A549 (cell line): ENCODE data around the gene IVD. TPM values are rescaled to one million over a fixed set of nuclear protein-coding genes. Genes with fewer than 3 reads are reported as not detected.

Experiments used
- ATAC-seq, 2 experiments: fragments of 200-7000 bp in 1 of 2; fragments of >200 bp in 1 of 2; cut with Nextera tagmentation in 1 of 2; cut with Tn5 transposase in 1 of 2; 3 replicates each; pipeline versions ENCODE4 v1.8.0 to v1.9.1; 2018 to 2020; ENCODE audit warnings: mild to moderate bottlenecking in 1 of 2, moderate library complexity in 1 of 2
- CTCF ChIA-PET: fragments of 300-600 bp; sonication (Branson Sonifier 250); formaldehyde crosslinking; extraction: SDS; loops from one replicate; lab custom pipeline; 2021; ENCODE audit warnings: antibody characterized with exemption, inconsistent platforms; lab: Yijun Ruan, JAX
- POLR2A ChIA-PET: fragments of 350-600 bp; formaldehyde crosslinking; extraction: SDS; loops from one replicate; lab custom pipeline; 2021; ENCODE audit warnings: antibody characterized with exemption, inconsistent platforms; lab: Yijun Ruan, JAX
- DNase-seq, 2 experiments: peaks; one replicate each; pipeline versions ENCODE4 v3.0.0 to v3.0.0-alpha.2; 2011 to 2016; ENCODE audit warnings: low read depth in 1 of 2, low spot score in 1 of 2
- FAIRE-seq: peaks from 2 replicates; lab custom pipeline; 2011; peaks lifted over from hg19 to GRCh38; lab: Jason Lieb, UNC
- H3K27ac ChIP-seq, 2 experiments: fragments of >200 bp; sonication (Bioruptor Twin); formaldehyde crosslinking; 3 replicates each; pipeline ENCODE4 v1.5.1; 2016 to 2017
- H3K4me1 ChIP-seq: fragments of >200 bp; sonication (Bioruptor Twin); formaldehyde crosslinking; 3 replicates; pipeline ENCODE4 v1.6.1; 2016
- H3K4me2 ChIP-seq: fragments of >200 bp; sonication (Bioruptor Twin); formaldehyde crosslinking; 3 replicates; pipeline ENCODE4 v1.6.1; 2016
- H3K4me3 ChIP-seq: fragments of >200 bp; sonication (Bioruptor Twin); formaldehyde crosslinking; 3 replicates; pipeline ENCODE4 v1.5.1; 2016
- H3K9me3 ChIP-seq: fragments of >200 bp; sonication (Bioruptor Twin); formaldehyde crosslinking; 3 replicates; pipeline ENCODE4 v1.6.1; 2016
- BCL3 ChIP-seq: fragments of >200 bp; sonication (Bioruptor Twin); formaldehyde crosslinking; IDR thresholded peaks from 3 replicates; pipeline ENCODE4 v1.6.1; 2016
- BHLHE40 ChIP-seq: IDR thresholded peaks from 2 replicates; pipeline ENCODE4 v1.6.1; 2012; ENCODE audit warnings: low read depth, low read length, inconsistent platforms
- CBX2 ChIP-seq: fragments of 200-600 bp; sonication (generic); IDR thresholded peaks from 2 replicates; pipeline ENCODE4 v1.6.1; 2016; ENCODE audit warnings: low read depth, mild to moderate bottlenecking, borderline replicate concordance
- CEBPB ChIP-seq, 2 experiments: fragments of >200 bp in 1 of 2; sonication (Bioruptor Twin) in 1 of 2; formaldehyde crosslinking in 1 of 2; IDR thresholded peaks; 2 replicates each; pipeline ENCODE4 v1.6.1; 2012 to 2016
- CHD2 ChIP-seq: fragments of 150-350 bp; IDR thresholded peaks from 2 replicates; pipeline ENCODE4 v1.6.1; 2014; ENCODE audit warnings: low read length; ENCODE audit not compliant: partially characterized antibody
- CTCF ChIP-seq: fragments of >200 bp; sonication (Bioruptor Twin); formaldehyde crosslinking; IDR thresholded peaks from 3 replicates; pipeline ENCODE4 v1.5.1; 2016
- EP300 ChIP-seq, 2 experiments: fragments of >200 bp; sonication (Bioruptor Twin); formaldehyde crosslinking; IDR thresholded peaks; 2 replicates in 1 of 2; 3 replicates in 1 of 2; pipeline ENCODE4 v1.6.1; 2016 to 2017
- HES2 ChIP-seq: fragments of >200 bp; sonication (Bioruptor Twin); formaldehyde crosslinking; IDR thresholded peaks from 2 replicates; pipeline ENCODE4 v1.6.1; 2016
- HOXB5 ChIP-seq: fragments of 250-450 bp; sonication (Bioruptor Pico); IDR thresholded peaks from 2 replicates; pipeline ENCODE4 v1.5.0; 2020; ENCODE audit warnings: mild to moderate bottlenecking, moderate library complexity
- MAX ChIP-seq: IDR thresholded peaks from 2 replicates; pipeline ENCODE4 v1.6.1; 2012
- PBX3 ChIP-seq: IDR thresholded peaks from 2 replicates; pipeline ENCODE4 v1.6.1; 2012
- POLR2A ChIP-seq: IDR thresholded peaks from 2 replicates; pipeline ENCODE4 v1.6.1; 2012; ENCODE audit warnings: mild to moderate bottlenecking, low read length
- POLR2AphosphoS2 ChIP-seq: conservative IDR thresholded peaks from 2 replicates; pipeline ENCODE4 v1.6.1; 2012; ENCODE audit warnings: low read length, improper control_type of control experiment, inconsistent platforms
- RAD21 ChIP-seq, 2 experiments: fragments of >200 bp in 1 of 2; sonication (Bioruptor Twin) in 1 of 2; formaldehyde crosslinking in 1 of 2; IDR thresholded peaks in 1 of 2; conservative IDR thresholded peaks in 1 of 2; 2 replicates in 1 of 2; 3 replicates in 1 of 2; pipeline ENCODE4 v1.6.1; 2012 to 2018; ENCODE audit warnings: inconsistent platforms in 1 of 2
- SMC3 ChIP-seq: fragments of >200 bp; sonication (Bioruptor Twin); formaldehyde crosslinking; IDR thresholded peaks from 3 replicates; pipeline ENCODE4 v1.6.1; 2018; ENCODE audit warnings: inconsistent platforms
- SREBF2 ChIP-seq: fragments of 450-650 bp; IDR thresholded peaks from 2 replicates; pipeline ENCODE4 v1.6.1; 2014; ENCODE audit warnings: mild to moderate bottlenecking, moderate library complexity
- TFCP2L1 ChIP-seq: fragments of 250-450 bp; sonication (Bioruptor Pico); IDR thresholded peaks from 2 replicates; pipeline ENCODE4 v1.5.0; 2021; ENCODE audit warnings: mild to moderate bottlenecking
- ZC3H11A ChIP-seq: fragments of 450-650 bp; IDR thresholded peaks from 2 replicates; pipeline ENCODE4 v1.6.1; 2014; ENCODE audit warnings: antibody characterized with exemption, mild to moderate bottlenecking
- WGBS: methylation state at CpG from one replicate; pipeline ENCODE4 v1.1.6; 2017; ENCODE audit errors: missing lambda C conversion rate; 5-methylcytosine and 5-hydroxymethylcytosine counted together
- polyA plus RNA-seq, 4 experiments: library from polyadenylated mRNA; depleted of rRNA in 3 of 4; stranded (reverse); fragments of >200 nt; fragmentation: RNase III in 1 of 4; extraction: RNeasy Plus Mini Kit Qiagen cat#74134 plus additional on column Dnase treatment in 1 of 4; gene quantifications; 2 replicates in 3 of 4; 3 replicates in 1 of 4; pipeline ENCODE4 v1.2.3, GENCODE V29; 2011 to 2017
- TF ChIP-seq, protein P1 (sequence below): fragments of 250-450 bp; sonication (Bioruptor Pico); IDR thresholded peaks from 2 replicates; pipeline ENCODE4 v1.5.0; 2020; ENCODE audit warnings: low read depth, mild to moderate bottlenecking, moderate library complexity

Gene IVD
- polyA plus RNA-seq, 2 of the 4 experiments (the other 2 are of a cell fraction) = 10.2 to 12.4 TPM

DNA sequence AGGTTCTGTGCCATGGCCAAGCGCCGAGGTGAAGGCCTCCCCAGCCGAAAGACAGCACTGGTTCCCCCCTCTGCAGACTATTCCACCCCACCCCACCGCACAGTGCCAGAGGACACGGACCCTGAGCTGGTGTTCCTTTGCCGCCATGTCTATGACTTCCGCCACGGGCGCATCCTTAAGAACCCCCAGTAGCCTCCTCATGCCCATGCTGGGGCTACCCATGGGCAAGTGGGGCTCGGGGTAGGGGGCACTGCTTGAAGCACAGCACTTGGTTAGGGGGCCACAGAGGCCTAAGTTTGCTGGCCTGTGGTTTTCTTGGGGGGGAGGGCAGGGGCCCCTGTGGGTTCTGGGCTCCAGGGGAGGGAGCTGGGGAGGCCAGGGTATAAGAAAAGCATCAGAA lies 60.3 kb downstream of the IVD start:
- 100% methylated on average over 4 of the region's 10 CpGs for WGBS
- POLR2A ChIA-PET = no interaction called here
- CTCF ChIA-PET = no interaction called here
- DNase-seq (no peak), ATAC-seq (no peak), FAIRE-seq (no peak)
- Histone ChIP-seq H3K9me3 (no peaks in the 10 kb centered on the region), H3K4me1 (peaks cover 5% of the 10 kb centered on the region; the same call in 2 of the 3 replicates), H3K4me2 (no peak overlapping the region), H3K27ac (no peak overlapping the region), H3K4me3 (no peak overlapping the region)
- TF ChIP-seq POLR2AphosphoS2 (no peak), TFCP2L1 (no peak), POLR2A (no peak), CHD2 (no peak), HES2 (no peak), EP300 (IDR thresholded peaks at IDR 0.05) (no peak), SMC3 (no peak), SREBF2 (no peak), CBX2 (no peak)

GRCh38 chr15:40466426-40467260 lies 61.0 kb downstream of the IVD start:
- Histone ChIP-seq H3K4me2 (no peak overlapping the region), H3K4me1 (peaks cover 5% of the 10 kb centered on the region; the same call in 2 of the 3 replicates), H3K9me3 (no peaks in the 10 kb centered on the region), H3K27ac (no peak overlapping the region), H3K4me3 (no peak overlapping the region)
- ChIA-PET CTCF (interaction anchor here (1.0 to 1.9 kb wide), 2 partner anchors 9 to 40 kb away, joined by 3 to 5 read pairs; no protein-coding TSS in a partner anchor), POLR2A (no interaction called here)
- TF ChIP-seq SREBF2 = no peak
- TF ChIP-seq BHLHE40 = no peak
- TF ChIP-seq ZC3H11A = no peak
- no peak for TF ChIP-seq RAD21 (conservative IDR thresholded peaks at IDR 0.05 in 1 of 2, IDR thresholded peaks at IDR 0.05 in 1 of 2)
- no peak for TF ChIP-seq CHD2
- no peak for FAIRE-seq
- no peak for ATAC-seq
- 78% methylated on average over 6 of the region's 7 CpGs for WGBS
- DNase-seq = no peak

GRCh38 chr15:40467261-40467615 lies 61.6 kb downstream of the IVD start:
- ATAC-seq = no peak
- Histone ChIP-seq H3K4me2 (no peak overlapping the region), H3K27ac (no peak overlapping the region), H3K4me1 (peaks cover 10% of the 10 kb centered on the region), H3K4me3 (no peak overlapping the region), H3K9me3 (no peaks in the 10 kb centered on the region)
- FAIRE-seq = no peak
- no peak for TF ChIP-seq CEBPB (IDR thresholded peaks at IDR 0.05)
- TF ChIP-seq HOXB5 (CRISPR knock-in tag) = no peak
- TF ChIP-seq MAX = no peak
- no peak for TF ChIP-seq CTCF
- no peak for TF ChIP-seq PBX3
- TF ChIP-seq ZC3H11A = no peak
- TF ChIP-seq BCL3 = no peak
- TF ChIP-seq HES2 = no peak
- TF ChIP-seq, protein P1, sequence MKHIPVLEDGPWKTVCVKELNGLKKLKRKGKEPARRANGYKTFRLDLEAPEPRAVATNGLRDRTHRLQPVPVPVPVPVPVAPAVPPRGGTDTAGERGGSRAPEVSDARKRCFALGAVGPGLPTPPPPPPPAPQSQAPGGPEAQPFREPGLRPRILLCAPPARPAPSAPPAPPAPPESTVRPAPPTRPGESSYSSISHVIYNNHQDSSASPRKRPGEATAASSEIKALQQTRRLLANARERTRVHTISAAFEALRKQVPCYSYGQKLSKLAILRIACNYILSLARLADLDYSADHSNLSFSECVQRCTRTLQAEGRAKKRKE (CRISPR knock-in tag) = no peak
- no peak for DNase-seq
- CTCF ChIA-PET = interaction anchor here (1.0 to 1.9 kb wide), 2 partner anchors 9 to 40 kb away, joined by 3 to 5 read pairs; no protein-coding TSS in a partner anchor
- POLR2A ChIA-PET = no interaction called here
